Mononuclear cell (primary cell): Measurements from ENCODE around the gene EFNB2. TPM values are rescaled to one million over a fixed set of nuclear protein-coding genes. Genes with fewer than 3 reads are reported as not detected.
A peak's percentile ranks its signal among the peaks of the same experiment; 100 is the strongest.

Experiments
- H3K27me3 ChIP-seq: 2 replicates; pipeline ENCODE4 v1.6.0; 2011; ENCODE audit warnings: low read length, control low read depth; ENCODE audit not compliant: insufficient read depth
- H3K4me1 ChIP-seq: 2 replicates; pipeline ENCODE4 v1.5.1; 2011; ENCODE audit warnings: mild to moderate bottlenecking, low read length, control low read depth; ENCODE audit not compliant: insufficient read depth
- H3K4me3 ChIP-seq: 2 replicates; pipeline ENCODE4 v1.5.1; 2011; ENCODE audit warnings: mild to moderate bottlenecking, low read length, moderate library complexity
- H3K9me3 ChIP-seq: 2 replicates; pipeline ENCODE4 v1.5.1; 2011; ENCODE audit warnings: low read depth, mild to moderate bottlenecking, control low read depth, low read length
- total RNA-seq: library from RNA; depleted of rRNA; stranded (reverse); fragments of >200 nt; gene quantifications from one replicate; pipeline ENCODE4 v1.2.3, GENCODE V29; 2012

The EFNB2 gene
- total RNA-seq, 1 donor: 0.21 TPM

GRCh38 chr13:106561551-106562170 lies 26.2 kb upstream of the EFNB2 start:
- H3K4me1 ChIP-seq: peaks cover 43% of the 10 kb centered on the region
- H3K4me3 ChIP-seq: no peak overlapping the region
- no peaks in the 10 kb centered on the region for H3K9me3 ChIP-seq
- H3K27me3 ChIP-seq: no peaks in the 10 kb centered on the region

DNA sequence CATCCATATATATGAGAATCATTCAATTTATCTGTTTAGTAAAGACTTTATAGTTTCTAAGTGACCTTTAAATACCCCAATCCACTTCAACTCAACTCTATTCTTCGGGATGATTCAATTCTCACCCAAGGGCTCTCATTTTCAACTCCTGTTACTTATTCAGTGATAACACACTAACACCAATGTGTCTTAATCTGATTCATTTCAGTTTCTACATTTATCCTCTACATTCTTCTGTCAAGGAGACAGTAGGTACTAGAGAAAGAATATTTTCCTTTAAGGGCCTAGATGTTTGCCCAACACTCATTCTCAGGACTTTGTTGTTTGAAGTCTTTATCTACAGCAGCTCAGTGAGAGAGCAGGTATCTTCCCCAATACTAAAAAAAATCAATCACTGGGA lies 25.4 kb upstream of the EFNB2 start:
- H3K4me3 ChIP-seq: no peak overlapping the region
- no peaks in the 10 kb centered on the region for H3K9me3 ChIP-seq
- H3K4me1 ChIP-seq: peaks cover 35% of the 10 kb centered on the region
- H3K27me3 ChIP-seq: no peaks in the 10 kb centered on the region

- H3K4me3 ChIP-seq: no peak overlapping the region
- no peaks in the 10 kb centered on the region for H3K27me3 ChIP-seq
- H3K4me1 ChIP-seq: peaks cover 14% of the 10 kb centered on the region
- H3K9me3 ChIP-seq: no peaks in the 10 kb centered on the region
Measured at GRCh38 chr13:106558527-106558926, 23.1 kb upstream of the EFNB2 start.

GRCh38 chr13:106555631-106556328 lies 20.3 kb upstream of the EFNB2 start:
- Histone ChIP-seq H3K4me3 (no peak overlapping the region), H3K4me1 (peaks cover 4% of the 10 kb centered on the region), H3K27me3 (no peaks in the 10 kb centered on the region), H3K9me3 (no peaks in the 10 kb centered on the region)

- Histone ChIP-seq H3K4me1 (peaks cover 4% of the 10 kb centered on the region), H3K9me3 (no peaks in the 10 kb centered on the region), H3K27me3 (no peaks in the 10 kb centered on the region), H3K4me3 (no peak overlapping the region)
Measured at GRCh38 chr13:106551751-106552150, 16.3 kb upstream of the EFNB2 start.

DNA sequence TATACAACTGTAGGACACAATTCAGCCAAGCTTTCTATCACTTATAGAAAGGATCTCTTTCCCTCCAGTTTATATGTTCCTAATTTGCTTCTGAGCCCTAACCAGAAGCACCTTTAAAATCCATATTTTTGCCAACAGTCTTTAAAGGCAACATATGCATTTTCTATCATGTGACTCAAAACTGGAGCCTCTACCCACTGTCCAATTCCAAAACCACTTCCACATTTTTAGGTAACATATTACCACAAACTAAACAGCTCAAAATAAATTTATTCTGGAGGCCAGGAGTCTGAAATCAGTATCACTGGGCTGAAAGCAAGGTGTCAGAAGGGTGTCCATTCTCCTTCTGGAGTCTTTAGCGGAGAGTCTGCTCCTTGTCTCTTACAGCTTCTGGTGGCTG lies 15.9 kb upstream of the EFNB2 start:
- H3K4me1 ChIP-seq: peaks cover 4% of the 10 kb centered on the region
- no peak overlapping the region for H3K4me3 ChIP-seq
- no peaks in the 10 kb centered on the region for H3K27me3 ChIP-seq
- no peaks in the 10 kb centered on the region for H3K9me3 ChIP-seq

GRCh38 chr13:106550570-106551135 lies 15.2 kb upstream of the EFNB2 start:
- no peak overlapping the region for H3K4me3 ChIP-seq
- H3K9me3 ChIP-seq: no peaks in the 10 kb centered on the region
- H3K27me3 ChIP-seq: no peaks in the 10 kb centered on the region
- peaks cover 4% of the 10 kb centered on the region for H3K4me1 ChIP-seq

DNA sequence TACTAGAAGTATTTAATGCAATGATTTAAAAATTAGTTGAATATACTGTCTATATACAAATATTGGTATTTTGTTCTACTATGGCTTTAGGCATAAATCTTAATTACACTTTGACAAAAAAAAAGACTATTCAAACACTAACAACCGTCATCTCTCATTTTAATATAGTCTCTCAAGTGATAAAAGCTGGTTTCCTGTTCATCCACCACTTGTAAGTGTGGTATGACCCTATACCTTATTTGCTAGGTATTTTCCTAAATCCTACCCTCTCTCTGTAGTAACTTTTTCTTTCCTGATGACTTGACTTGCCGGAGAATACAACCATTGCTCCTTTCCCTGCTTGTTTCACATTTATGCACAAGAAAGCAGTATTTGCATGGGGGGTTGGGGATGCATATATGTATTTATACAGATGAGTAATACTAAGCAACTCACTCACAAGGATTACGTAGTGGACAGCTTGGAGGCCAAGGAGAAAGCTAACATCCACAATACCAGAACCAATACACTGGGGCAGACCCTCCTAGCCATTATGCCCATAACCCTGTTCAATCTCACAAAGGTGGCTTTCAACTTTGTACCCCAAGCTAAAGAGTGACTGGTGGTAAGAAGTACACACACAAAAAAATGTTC lies 12.7 kb upstream of the EFNB2 start:
- Histone ChIP-seq H3K27me3 (no peaks in the 10 kb centered on the region), H3K4me3 (no peak overlapping the region), H3K9me3 (no peaks in the 10 kb centered on the region), H3K4me1 (peaks cover 4% of the 10 kb centered on the region)

DNA sequence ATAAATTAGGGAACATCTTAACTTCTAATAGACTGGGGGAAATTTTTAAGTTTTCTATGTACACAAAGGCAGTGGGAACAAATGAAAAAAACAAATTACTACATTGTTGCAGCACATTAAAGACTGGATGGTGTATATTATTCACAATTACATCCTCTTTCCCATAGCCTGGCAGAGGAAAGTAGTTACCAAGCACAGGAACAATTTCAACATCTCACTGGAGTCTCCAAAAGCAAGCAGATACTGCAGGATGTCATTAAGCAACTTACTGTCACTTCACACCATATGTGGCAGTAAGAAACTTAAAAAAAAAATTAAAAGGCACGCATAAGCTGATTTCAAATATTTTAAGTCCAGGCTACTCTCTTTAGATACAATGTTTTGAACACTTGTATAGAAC lies 6.4 kb upstream of the EFNB2 start:
- Histone ChIP-seq H3K4me3 (no peak overlapping the region), H3K9me3 (no peaks in the 10 kb centered on the region), H3K4me1 (no peaks in the 10 kb centered on the region), H3K27me3 (no peaks in the 10 kb centered on the region)

- H3K27me3 ChIP-seq: no peaks in the 10 kb centered on the region
- no peak overlapping the region for H3K4me3 ChIP-seq
- H3K9me3 ChIP-seq: no peaks in the 10 kb centered on the region
- H3K4me1 ChIP-seq: peaks cover 9% of the 10 kb centered on the region
Measured at GRCh38 chr13:106540613-106541012, 5.2 kb upstream of the EFNB2 start.

DNA sequence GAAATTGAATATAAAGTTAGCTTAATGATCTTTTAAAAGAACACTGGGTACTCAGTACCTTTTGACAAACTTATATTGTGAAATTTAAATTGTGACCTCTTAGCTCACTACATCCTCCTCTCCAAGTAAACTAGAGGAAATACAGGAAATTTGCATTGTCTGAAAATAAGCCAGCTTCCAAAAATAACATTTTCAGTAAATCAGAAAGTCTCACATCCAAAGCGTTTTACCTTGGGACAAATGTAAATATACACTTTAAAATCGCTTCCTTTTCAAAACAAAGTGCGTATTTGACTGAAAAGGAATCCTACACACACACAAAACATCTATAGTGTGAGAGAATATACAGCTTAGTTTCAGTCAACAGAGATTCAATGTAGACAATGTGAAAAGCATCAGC lies 2.1 kb upstream of the EFNB2 start:
- no peaks in the 10 kb centered on the region for H3K9me3 ChIP-seq
- peaks cover 32% of the 10 kb centered on the region for H3K4me1 ChIP-seq
- no peak overlapping the region for H3K4me3 ChIP-seq
- H3K27me3 ChIP-seq: peaks cover 22% of the 10 kb centered on the region

DNA sequence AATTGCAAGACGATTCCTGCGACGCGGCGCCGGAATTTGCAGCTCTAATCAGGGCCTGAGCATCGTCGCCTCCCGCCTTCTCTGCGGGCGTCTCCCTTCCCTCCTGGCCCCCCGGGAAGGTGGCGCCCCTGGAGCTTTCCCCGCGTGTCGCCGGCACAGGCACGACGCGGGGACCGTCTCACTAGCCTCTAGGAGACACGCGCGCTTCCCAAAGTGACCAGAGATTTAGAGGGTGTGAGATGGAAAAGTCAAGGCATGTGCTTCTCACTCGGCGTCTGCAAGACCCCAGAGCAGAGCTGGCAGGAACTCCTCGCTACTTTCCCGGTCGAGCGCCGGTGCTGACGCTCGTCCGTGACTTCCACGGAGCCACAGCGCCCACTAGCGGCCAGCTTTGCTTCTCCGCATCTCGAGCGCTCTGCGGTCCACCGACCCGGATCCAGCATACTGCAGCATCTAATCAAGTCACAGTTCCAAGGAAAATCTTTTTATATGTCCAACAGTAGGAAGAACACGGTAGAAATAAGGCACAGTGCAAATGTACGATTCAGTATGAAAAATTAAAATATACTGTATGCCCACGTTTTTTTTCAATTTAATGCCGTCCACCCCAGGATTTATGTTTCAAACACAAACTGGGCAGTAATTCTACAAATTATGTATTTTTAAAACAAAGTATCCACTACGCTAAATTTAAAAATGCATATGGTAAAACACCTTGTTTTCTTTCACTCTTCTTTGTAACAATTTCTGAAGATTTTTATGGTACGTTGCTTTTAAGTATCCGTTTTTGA lies 977 bp upstream of the EFNB2 start:
- H3K4me3 ChIP-seq: peak overlapping the region; percentile 49
- peaks cover 33% of the 10 kb centered on the region for H3K4me1 ChIP-seq
- H3K9me3 ChIP-seq: no peaks in the 10 kb centered on the region
- H3K27me3 ChIP-seq: peaks cover 33% of the 10 kb centered on the region

GRCh38 chr13:106534639-106535551 lies 567 bp downstream of the EFNB2 start:
- Histone ChIP-seq H3K4me3 (peak overlapping the region; percentile 49), H3K27me3 (peaks cover 49% of the 10 kb centered on the region), H3K4me1 (peaks cover 33% of the 10 kb centered on the region), H3K9me3 (no peaks in the 10 kb centered on the region)
